ENCODE measurements around the gene OR2A5.
"Not testable (repeated sequence)": the region's sequence is repeated elsewhere in the genome, so short reads cannot be mapped to it uniquely, and the experiment has no call there.

OR2A5 gene, protein sequence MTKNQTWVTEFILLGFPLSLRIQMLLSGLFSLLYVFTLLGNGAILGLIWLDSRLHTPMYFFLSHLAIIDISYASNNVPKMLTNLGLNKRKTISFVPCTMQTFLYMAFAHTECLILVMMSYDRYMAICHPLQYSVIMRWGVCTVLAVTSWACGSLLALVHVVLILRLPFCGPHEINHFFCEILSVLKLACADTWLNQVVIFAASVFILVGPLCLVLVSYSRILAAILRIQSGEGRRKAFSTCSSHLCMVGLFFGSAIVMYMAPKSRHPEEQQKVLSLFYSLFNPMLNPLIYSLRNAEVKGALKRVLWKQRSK

GRCh38 chr7:144048648-144049047, at the start of gene OR2A5:
Gene OR2A5, plus strand, starts transcription at chr7:144048948. Its CDS starts 1,454 bp downstream, at chr7:144050402.
- DNase-seq: no peak

- DNase-seq: no peak
These were observed 48.7 kb upstream of the OR2A5 start, which contains the start of gene OR6B1 for GRCh38 chr7:144000020-144000419. Gene OR6B1, plus strand, starts transcription at chr7:144000320. Its CDS starts 3,677 bp downstream, at chr7:144003997.

DNA sequence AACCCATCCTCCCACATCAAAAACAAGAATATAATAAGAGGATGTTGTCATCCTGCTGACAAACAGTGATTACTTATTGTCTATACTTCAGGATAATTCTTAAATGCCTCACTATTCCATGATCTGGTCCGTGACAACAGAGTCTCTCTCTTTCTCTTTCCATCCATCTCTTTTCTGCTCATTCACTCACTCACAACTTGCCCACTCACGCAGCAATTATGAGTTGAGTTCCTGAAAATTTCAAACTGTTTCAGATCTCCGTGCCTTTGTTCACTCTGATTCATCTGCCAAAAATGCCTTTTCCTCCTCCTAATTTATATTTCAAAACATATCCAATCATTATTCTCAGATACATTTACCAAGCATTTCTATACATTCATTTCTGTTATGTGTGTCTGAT, 47.2 kb upstream of the OR2A5 start:
- DNase-seq: no peak

GRCh38 chr7:144004703-144005102, 44.0 kb upstream of the OR2A5 start:
- no peak for DNase-seq

GRCh38 chr7:144006029-144006691, 42.6 kb upstream of the OR2A5 start:
- DNase-seq: no peak

- DNase-seq: no peak
These were observed 42.1 kb upstream of the OR2A5 start for GRCh38 chr7:144006692-144007042.

GRCh38 chr7:144009361-144009760, 39.4 kb upstream of the OR2A5 start:
- no peak for DNase-seq

DNA sequence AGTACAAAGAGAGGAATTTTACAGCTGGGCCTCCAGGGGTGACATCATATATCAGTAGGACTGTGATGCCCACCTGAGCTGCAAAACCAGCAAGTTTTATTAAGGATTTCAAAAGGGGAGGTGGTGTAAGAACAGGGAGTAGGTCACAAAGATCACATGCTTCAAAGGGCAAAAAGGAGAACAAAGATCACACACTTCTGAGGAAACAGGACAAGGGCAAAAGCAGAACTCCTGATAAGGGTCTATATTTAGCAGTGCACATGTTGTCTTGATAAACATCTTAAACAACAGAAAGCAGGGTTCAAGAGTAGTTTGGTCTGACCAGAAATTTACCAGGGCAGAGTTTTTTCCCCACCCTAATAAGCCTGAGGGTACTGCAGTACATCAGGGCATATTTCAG, 38.7 kb upstream of the OR2A5 start:
- not testable (repeated sequence) for DNase-seq

GRCh38 chr7:144010821-144011220, 37.9 kb upstream of the OR2A5 start:
- DNase-seq: not testable (repeated sequence)

- DNase-seq: no peak
These were observed 37.1 kb upstream of the OR2A5 start for GRCh38 chr7:144011458-144012230.

DNA sequence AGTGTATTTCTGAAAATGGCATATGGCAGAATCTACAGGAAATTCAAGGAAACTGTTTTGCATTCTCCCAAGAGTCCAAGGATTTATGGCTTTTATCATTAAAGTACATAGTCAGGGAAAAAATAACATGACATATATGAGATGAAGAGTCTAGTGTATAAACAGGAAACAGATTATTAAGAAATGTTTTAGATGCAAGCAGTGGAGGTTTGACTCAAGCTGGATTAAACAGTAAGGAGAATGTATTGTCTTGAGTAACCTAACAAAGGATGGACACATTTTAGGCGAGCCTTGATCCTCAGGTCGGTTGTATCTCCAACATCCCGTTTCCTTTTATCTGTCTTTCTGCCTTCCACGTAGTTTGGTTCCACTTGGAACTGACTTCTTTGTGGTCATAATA, 30.7 kb upstream of the OR2A5 start:
- no peak for DNase-seq

DNA sequence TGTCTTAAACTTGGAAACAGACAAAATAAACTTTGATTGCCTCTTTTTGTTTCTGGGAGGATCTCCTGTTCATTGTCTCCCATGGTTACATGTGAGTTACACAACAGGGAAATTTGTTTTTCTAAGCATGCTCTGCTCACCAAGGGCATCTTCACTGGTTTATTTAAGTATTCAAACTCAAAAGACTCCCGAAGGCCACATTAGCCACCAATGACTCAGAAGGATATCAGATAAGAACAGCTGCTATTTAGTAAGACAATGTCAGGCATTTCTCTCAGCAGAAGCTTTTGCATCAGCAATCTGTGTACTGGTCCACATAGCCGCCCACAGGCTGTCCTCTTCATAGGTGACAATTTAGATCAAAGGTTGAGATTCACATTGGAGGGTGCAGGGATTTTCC, 29.3 kb upstream of the OR2A5 start:
- DNase-seq: peak; percentile 44

DNA sequence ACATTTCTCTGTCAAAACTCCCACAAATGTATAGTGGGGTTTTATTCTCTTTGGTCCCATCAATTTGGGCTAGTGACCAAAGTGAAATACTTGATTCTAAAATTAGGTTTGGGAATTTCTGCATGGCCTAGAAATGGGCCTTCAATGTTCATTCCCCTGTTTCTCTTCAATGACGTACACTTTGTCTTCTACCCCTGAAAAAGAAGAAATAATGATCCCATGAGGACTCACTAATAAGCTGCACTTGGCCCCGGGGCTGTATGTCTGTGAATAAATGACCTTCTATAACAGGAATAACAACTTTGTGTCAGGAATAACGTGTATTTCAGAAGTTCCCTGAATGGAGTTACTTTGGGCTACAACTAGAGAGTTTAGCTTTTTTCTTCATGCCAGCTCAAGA, 28.4 kb upstream of the OR2A5 start:
- DNase-seq: no peak

DNA sequence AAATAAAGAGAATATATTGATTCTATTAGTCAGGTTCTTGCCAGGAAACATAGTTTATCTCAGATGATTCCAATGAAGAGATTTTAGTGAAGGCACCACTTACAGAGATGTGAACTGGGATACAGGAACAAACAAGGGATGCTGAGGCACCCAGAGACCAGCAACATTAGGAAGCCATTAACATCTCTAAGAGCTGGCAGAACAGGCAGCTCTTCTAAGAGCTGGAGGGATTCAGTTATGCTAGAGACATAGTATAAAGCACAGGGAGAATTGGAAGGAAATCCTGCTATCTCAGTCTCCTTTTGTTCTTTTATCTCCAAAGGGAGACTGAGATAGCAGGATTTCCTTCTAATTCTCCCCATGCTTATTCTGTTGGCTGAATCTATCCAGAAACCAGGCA, 26.6 kb upstream of the OR2A5 start:
- DNase-seq: no peak

GRCh38 chr7:144023171-144023827, 25.4 kb upstream of the OR2A5 start:
- no peak for DNase-seq

- DNase-seq: no peak
These were observed 24.5 kb upstream of the OR2A5 start for GRCh38 chr7:144024213-144024612.

GRCh38 chr7:144026203-144026883, 22.4 kb upstream of the OR2A5 start:
- no peak for DNase-seq

DNA sequence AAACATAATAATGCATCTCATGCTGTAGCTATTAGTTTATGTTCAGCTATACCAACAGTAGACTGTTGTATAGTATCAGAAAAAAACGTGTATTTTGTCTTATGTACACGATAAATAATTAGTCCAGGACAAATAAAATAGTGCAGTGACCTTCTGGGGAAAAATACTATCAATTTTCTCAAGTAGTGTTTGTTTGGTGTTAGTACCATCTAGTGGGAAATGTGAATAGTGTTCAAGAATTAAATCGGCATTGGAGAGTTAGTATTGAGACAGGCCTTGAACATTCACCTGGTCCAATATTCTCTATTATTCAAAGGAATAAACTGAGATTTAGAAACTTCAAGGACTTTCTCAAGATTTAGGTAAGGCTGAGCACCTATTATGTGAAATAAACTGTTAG, 21.7 kb upstream of the OR2A5 start:
- peak; percentile 6 for DNase-seq

DNA sequence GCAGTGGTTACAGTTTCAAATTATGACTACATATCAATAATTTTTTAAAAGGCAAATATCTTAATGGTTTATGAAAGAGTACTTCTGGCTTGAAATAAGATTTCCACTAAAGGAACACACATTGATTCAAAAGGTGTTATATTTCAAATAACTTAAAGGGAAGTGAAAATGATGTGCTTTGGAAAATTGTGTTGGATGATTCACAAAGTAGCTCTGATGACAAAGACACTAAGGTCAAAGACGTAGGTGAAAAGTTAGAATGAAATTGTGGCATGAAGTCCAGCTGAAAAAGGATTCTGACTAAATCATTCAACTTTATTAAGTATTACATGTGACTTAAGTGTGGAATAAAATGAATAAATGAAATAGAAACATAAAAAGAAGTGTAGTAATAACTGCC, 20.8 kb upstream of the OR2A5 start:
- no peak for DNase-seq

DNA sequence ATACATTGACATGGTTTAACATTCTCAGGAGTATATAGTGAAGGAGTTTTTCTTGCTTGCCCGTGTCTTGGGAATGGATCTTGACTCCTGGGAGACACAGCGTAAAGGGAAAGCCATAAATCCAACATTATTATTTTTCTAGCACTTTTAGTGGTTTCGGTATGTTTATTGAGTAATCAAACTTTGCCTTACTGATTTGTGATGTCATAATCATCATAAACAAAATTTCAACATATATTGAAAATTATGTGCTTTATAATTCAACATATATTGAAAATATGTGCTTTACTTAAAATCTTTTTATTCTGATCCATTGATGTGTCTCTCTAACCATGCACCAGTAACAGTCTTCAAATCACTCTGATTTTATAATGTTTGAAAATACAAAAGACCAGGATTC, 20.2 kb upstream of the OR2A5 start:
- no peak for DNase-seq

GRCh38 chr7:144032516-144032915, 16.2 kb upstream of the OR2A5 start:
- DNase-seq: no peak

DNA sequence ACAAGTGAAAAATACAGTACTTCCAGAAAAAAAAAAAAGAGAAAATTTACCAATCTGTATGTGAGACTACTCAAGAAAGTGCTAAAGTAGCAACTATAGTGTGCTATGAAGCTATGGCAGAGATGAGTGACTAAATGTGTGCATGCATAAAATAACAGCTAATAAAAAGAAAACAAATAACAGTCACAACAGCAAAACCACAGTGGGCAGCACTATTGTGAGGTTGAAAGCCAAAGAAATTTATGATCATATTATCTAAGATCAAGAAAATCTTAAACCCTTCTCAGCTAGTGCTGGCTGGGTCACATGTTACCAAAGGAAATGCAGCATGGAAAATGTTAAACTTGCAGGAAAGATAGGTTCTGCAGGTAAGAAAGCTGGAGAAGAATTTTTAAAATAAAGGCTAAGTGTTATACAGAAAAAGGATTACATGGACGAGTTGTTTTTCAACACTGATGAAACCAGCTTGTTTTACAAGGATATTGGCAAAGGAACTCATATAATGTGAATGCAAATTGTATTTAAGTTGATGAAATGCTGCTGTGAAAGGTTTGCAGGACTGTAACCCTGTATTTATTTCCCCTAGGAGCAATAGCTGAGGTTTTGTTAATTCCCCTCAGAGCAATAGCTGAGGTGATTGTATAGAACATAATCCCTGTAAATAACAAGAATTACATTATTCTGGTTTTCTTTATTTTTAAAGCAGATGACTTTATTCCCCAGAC, 15.6 kb upstream of the OR2A5 start:
- no peak for DNase-seq

Data from fibroblast of skin of right quadriceps (primary cell).